ENCODE results near the gene AFF2. TPM values are rescaled to one million over a fixed set of nuclear protein-coding genes. Genes with fewer than 3 reads are reported as not detected.

The AFF2 gene
- total RNA-seq, 1 donor from 2014 or later: 0.74 TPM

- no peaks in the 10 kb centered on the region for H3K9me3 ChIP-seq
- no peak for DNase-seq (ENCODE audit: extremely low spot score in 2 of 2)
- no peak for TF ChIP-seq POLR2AphosphoS5 (IDR thresholded peaks at IDR 0.05; ENCODE audit: insufficient read depth in 1 of 2, low read depth in 1 of 2)
- TF ChIP-seq, protein P1, sequence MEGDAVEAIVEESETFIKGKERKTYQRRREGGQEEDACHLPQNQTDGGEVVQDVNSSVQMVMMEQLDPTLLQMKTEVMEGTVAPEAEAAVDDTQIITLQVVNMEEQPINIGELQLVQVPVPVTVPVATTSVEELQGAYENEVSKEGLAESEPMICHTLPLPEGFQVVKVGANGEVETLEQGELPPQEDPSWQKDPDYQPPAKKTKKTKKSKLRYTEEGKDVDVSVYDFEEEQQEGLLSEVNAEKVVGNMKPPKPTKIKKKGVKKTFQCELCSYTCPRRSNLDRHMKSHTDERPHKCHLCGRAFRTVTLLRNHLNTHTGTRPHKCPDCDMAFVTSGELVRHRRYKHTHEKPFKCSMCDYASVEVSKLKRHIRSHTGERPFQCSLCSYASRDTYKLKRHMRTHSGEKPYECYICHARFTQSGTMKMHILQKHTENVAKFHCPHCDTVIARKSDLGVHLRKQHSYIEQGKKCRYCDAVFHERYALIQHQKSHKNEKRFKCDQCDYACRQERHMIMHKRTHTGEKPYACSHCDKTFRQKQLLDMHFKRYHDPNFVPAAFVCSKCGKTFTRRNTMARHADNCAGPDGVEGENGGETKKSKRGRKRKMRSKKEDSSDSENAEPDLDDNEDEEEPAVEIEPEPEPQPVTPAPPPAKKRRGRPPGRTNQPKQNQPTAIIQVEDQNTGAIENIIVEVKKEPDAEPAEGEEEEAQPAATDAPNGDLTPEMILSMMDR (IDR thresholded peaks at IDR 0.05): no peak
- no peak for TF ChIP-seq POLR2A (IDR thresholded peaks at IDR 0.05)
- H3K4me3 ChIP-seq: no peak overlapping the region
- H3K27me3 ChIP-seq: no peaks in the 10 kb centered on the region
- H3K36me3 ChIP-seq: no peaks in the 10 kb centered on the region
- H3K27ac ChIP-seq: no peak overlapping the region
- no peaks in the 10 kb centered on the region for H3K4me1 ChIP-seq
- intact Hi-C loops (cut with DNase I): no loop called here
These were observed 356.1 kb downstream of the AFF2 start for GRCh38 chrX:148856505-148856904.

GRCh38 chrX:148865277-148866210, 365.1 kb downstream of the AFF2 start:
- TF ChIP-seq, protein P1 (IDR thresholded peaks at IDR 0.05): no peak
- no peak for TF ChIP-seq POLR2A (IDR thresholded peaks at IDR 0.05)
- Histone ChIP-seq H3K27me3 (no peaks in the 10 kb centered on the region), H3K36me3 (no peaks in the 10 kb centered on the region), H3K9me3 (no peaks in the 10 kb centered on the region), H3K4me1 (no peaks in the 10 kb centered on the region), H3K4me3 (no peak overlapping the region), H3K27ac (no peak overlapping the region)
- intact Hi-C loops (cut with DNase I): no loop called here
- DNase-seq (ENCODE audit: extremely low spot score in 2 of 2): no peak

DNA sequence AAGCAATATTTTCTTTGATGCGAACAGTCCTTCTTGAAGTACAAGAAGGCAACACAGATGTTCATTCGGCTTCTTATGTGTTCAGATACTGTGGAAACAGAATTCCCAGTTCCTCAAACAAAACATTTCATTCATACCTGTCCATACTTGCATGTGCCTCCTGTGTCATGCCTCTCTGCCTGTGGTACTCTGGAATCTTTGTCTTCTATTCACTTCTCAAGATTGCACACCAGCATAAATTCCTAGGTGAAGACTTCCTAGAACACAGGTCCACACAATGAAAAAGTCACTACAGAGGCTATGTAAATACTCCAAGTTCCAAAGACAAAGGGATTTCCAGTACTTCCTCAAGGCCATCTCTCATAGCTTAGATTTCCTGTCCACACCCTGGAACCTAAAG, 367.2 kb downstream of the AFF2 start:
- intact Hi-C loops (cut with DNase I): no loop called here
- H3K4me3 ChIP-seq: no peak overlapping the region
- TF ChIP-seq POLR2A (IDR thresholded peaks at IDR 0.05) (no peak), POLR2AphosphoS5 (IDR thresholded peaks at IDR 0.05; ENCODE audit: insufficient read depth in 1 of 2, low read depth in 1 of 2) (no peak)
- TF ChIP-seq, protein P1 (IDR thresholded peaks at IDR 0.05): no peak
- H3K9me3 ChIP-seq: no peaks in the 10 kb centered on the region
- H3K36me3 ChIP-seq: no peaks in the 10 kb centered on the region
- H3K27me3 ChIP-seq: no peaks in the 10 kb centered on the region
- no peak overlapping the region for H3K27ac ChIP-seq
- H3K4me1 ChIP-seq: no peaks in the 10 kb centered on the region
- no peak for DNase-seq (ENCODE audit: extremely low spot score in 2 of 2)

- no peaks in the 10 kb centered on the region for H3K36me3 ChIP-seq
- TF ChIP-seq, protein P1 (IDR thresholded peaks at IDR 0.05): no peak
- TF ChIP-seq POLR2AphosphoS5 (IDR thresholded peaks at IDR 0.05; ENCODE audit: insufficient read depth in 1 of 2, low read depth in 1 of 2) (no peak), POLR2A (IDR thresholded peaks at IDR 0.05) (no peak)
- no peak overlapping the region for H3K27ac ChIP-seq
- H3K4me1 ChIP-seq: no peaks in the 10 kb centered on the region
- intact Hi-C loops (cut with DNase I): no loop called here
- no peak for DNase-seq (ENCODE audit: extremely low spot score in 2 of 2)
- H3K27me3 ChIP-seq: no peaks in the 10 kb centered on the region
- H3K9me3 ChIP-seq: no peaks in the 10 kb centered on the region
- no peak overlapping the region for H3K4me3 ChIP-seq
These were observed 371.2 kb downstream of the AFF2 start for GRCh38 chrX:148871422-148872160.

DNA sequence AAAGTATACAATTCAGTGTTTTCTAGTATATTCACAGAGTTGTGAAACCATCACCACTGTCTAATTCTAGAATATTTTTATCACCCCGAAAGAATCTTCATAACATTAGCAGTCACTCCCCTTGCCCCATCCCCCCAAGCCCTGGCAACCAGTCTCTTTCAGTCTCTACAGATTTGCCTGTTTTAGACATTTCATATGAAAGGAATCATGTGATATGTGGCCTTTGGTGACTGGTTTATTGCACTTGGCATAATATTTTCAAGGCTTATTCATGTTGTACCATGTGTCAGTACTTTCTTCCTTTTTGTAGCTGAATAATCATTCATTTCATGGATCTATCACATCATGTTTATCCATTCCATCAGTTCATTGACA, 371.7 kb downstream of the AFF2 start:
- no peaks in the 10 kb centered on the region for H3K27me3 ChIP-seq
- no peak for TF ChIP-seq POLR2AphosphoS5 (IDR thresholded peaks at IDR 0.05; ENCODE audit: insufficient read depth in 1 of 2, low read depth in 1 of 2)
- TF ChIP-seq POLR2A (IDR thresholded peaks at IDR 0.05): no peak
- TF ChIP-seq, protein P1 (IDR thresholded peaks at IDR 0.05): no peak
- intact Hi-C loops (cut with DNase I): no loop called here

More for the DNA sequence above, 371.7 kb downstream of the AFF2 start:
- Histone ChIP-seq H3K9me3 (no peaks in the 10 kb centered on the region), H3K4me3 (no peak overlapping the region), H3K27ac (no peak overlapping the region), H3K4me1 (no peaks in the 10 kb centered on the region), H3K36me3 (no peaks in the 10 kb centered on the region)
- no peak for DNase-seq (ENCODE audit: extremely low spot score in 2 of 2)
